Muscle of back (tissue), 11 donors: ENCODE measurements around the gene TMEM30A. TPM values are rescaled to one million over a fixed set of nuclear protein-coding genes. Genes with fewer than 3 reads are reported as not detected.

Source experiments
- DNase-seq, 3 donors: peaks; one replicate each; pipeline versions ENCODE4 v3.0.0 to v3.0.0-alpha.2; 2013
- polyA plus RNA-seq, 10 donors: library from polyadenylated mRNA; unstranded; fragments of 120-200 nt; gene quantifications; one replicate each; pipeline ENCODE4 v1.2.1, GENCODE V29; 2013; ENCODE audit not compliant: insufficient read length in 10 of 10

Gene TMEM30A
- polyA plus RNA-seq, 10 donors = 57.0 to 81.1 (median 68.5) TPM

GRCh38 chr6:75296811-75297779 lies 12.5 kb upstream of the TMEM30A start:
- DNase-seq = peak; percentile 65 to 78 (median 76)

- no peak for DNase-seq
Measured at GRCh38 chr6:75292555-75292954, 8.0 kb upstream of the TMEM30A start.

GRCh38 chr6:75291744-75292143 lies 7.2 kb upstream of the TMEM30A start:
- no peak for DNase-seq

GRCh38 chr6:75291331-75291730 lies 6.7 kb upstream of the TMEM30A start:
- no peak for DNase-seq

- DNase-seq = no peak
Measured at GRCh38 chr6:75290136-75290945, 5.7 kb upstream of the TMEM30A start.

GRCh38 chr6:75288023-75288422 lies 3.4 kb upstream of the TMEM30A start:
- no peak for DNase-seq

- no peak for DNase-seq
Measured at GRCh38 chr6:75287424-75287823, 2.8 kb upstream of the TMEM30A start.

GRCh38 chr6:75286955-75287354 lies 2.4 kb upstream of the TMEM30A start:
- no peak for DNase-seq

GRCh38 chr6:75285283-75285639 lies 669 bp upstream of the TMEM30A start:
- DNase-seq = no peak

- DNase-seq = peak in 2 of 3 donors; percentile 37 to 73
Measured at GRCh38 chr6:75283907-75284631, 523 bp downstream of the TMEM30A start.

- no peak for DNase-seq
Measured at GRCh38 chr6:75282706-75283105, 1.9 kb downstream of the TMEM30A start.

GRCh38 chr6:75281653-75282052 lies 2.9 kb downstream of the TMEM30A start:
- DNase-seq = no peak

GRCh38 chr6:75280131-75280855 lies 4.3 kb downstream of the TMEM30A start:
- DNase-seq = no peak

GRCh38 chr6:75279418-75279817 lies 5.2 kb downstream of the TMEM30A start:
- DNase-seq = no peak

GRCh38 chr6:75278474-75279077 lies 6.0 kb downstream of the TMEM30A start:
- DNase-seq = no peak

- peak in 1 of 3 donors; percentile 86 for DNase-seq
Measured at GRCh38 chr6:75275067-75275466, 9.5 kb downstream of the TMEM30A start.

GRCh38 chr6:75273009-75273408 lies 11.6 kb downstream of the TMEM30A start:
- no peak for DNase-seq

GRCh38 chr6:75272145-75272840 lies 12.3 kb downstream of the TMEM30A start:
- DNase-seq = no peak

- DNase-seq = no peak
Measured at GRCh38 chr6:75268988-75269354, 15.6 kb downstream of the TMEM30A start.
